IMR-90 (cell line): ENCODE data around the gene RCOR3. TPM values are rescaled to one million over a fixed set of nuclear protein-coding genes. Genes with fewer than 3 reads are reported as not detected.

ENCODE experiments used
- ATAC-seq: fragments of 200-7000 bp; cut with Tn5 transposase; 2 replicates; pipeline ENCODE4 v1.9.1; 2020; ENCODE audit warnings: low read depth, mild to moderate bottlenecking, moderate library complexity
- BruUV-seq: library from RNA; stranded (reverse); fragments of 400-500 nt; replicated peaks from 2 replicates; lab custom pipeline; 2021; lab: Mats Ljungman, UMichigan
- CTCF ChIA-PET: fragments of 300-600 bp; formaldehyde crosslinking; extraction: SDS; loops from one replicate; lab custom pipeline; 2021; ENCODE audit warnings: antibody characterized with exemption; lab: Yijun Ruan, JAX
- POLR2A ChIA-PET: fragments of 300-600 bp; sonication (Branson Sonifier 250); formaldehyde crosslinking; loops from one replicate; lab custom pipeline; 2022; ENCODE audit warnings: antibody characterized with exemption; ENCODE audit not compliant: unreplicated experiment; lab: Charles Lee
- DNase-seq: peaks from one replicate; pipeline ENCODE4 v3.0.0; 2013
- H2AFZ ChIP-seq: replicated peaks from 2 replicates; pipeline ENCODE3; 2013; ENCODE audit warnings: low read length, mild to moderate bottlenecking; ENCODE audit not compliant: poor library complexity
- H2AK5ac ChIP-seq: 2 replicates; pipeline ENCODE4 v1.6.1; 2013; ENCODE audit warnings: low read depth, low read length, inconsistent platforms
- H2AK9ac ChIP-seq: replicated peaks from 2 replicates; pipeline ENCODE3; 2013; ENCODE audit warnings: mild to moderate bottlenecking, low read depth, low read length, moderate library complexity; ENCODE audit not compliant: poor library complexity
- H2BK120ac ChIP-seq: 2 replicates; pipeline ENCODE4 v1.6.1; 2013; ENCODE audit warnings: low read depth, low read length, inconsistent platforms
- H2BK15ac ChIP-seq: 3 replicates; pipeline ENCODE4 v1.6.1; 2013; ENCODE audit warnings: low read depth, low read length, inconsistent platforms
- H2BK20ac ChIP-seq: 2 replicates; pipeline ENCODE4 v1.6.1; 2013; ENCODE audit warnings: low read depth, mild to moderate bottlenecking, inconsistent platforms, low read length, moderate library complexity
- H2BK5ac ChIP-seq: 2 replicates; pipeline ENCODE4 v1.6.1; 2013; ENCODE audit warnings: mild to moderate bottlenecking, low read depth, low read length, inconsistent platforms; ENCODE audit not compliant: poor library complexity, severe bottlenecking
- H3K14ac ChIP-seq: replicated peaks from 2 replicates; pipeline ENCODE4 v1.6.1; 2013; ENCODE audit warnings: low read depth, low read length, inconsistent platforms
- H3K18ac ChIP-seq: 2 replicates; pipeline ENCODE4 v1.6.1; 2013; ENCODE audit warnings: low read depth, low read length, control low read depth
- H3K23ac ChIP-seq: 2 replicates; pipeline ENCODE4 v1.6.1; 2013; ENCODE audit warnings: low read depth, low read length, inconsistent platforms
- H3K27ac ChIP-seq: 2 replicates; pipeline ENCODE4 v1.5.1; 2013; ENCODE audit warnings: mild to moderate bottlenecking, control low read depth, low read length; ENCODE audit not compliant: insufficient read depth
- H3K27me3 ChIP-seq: 2 replicates; pipeline ENCODE4 v1.6.1; 2013; ENCODE audit warnings: low read length; ENCODE audit not compliant: control insufficient read depth, insufficient read depth
- H3K36me3 ChIP-seq: 2 replicates; pipeline ENCODE4 v1.6.1; 2013; ENCODE audit warnings: low read length, mixed read lengths; ENCODE audit not compliant: control insufficient read depth, insufficient read depth
- H3K4ac ChIP-seq: 2 replicates; pipeline ENCODE4 v1.6.1; 2013; ENCODE audit warnings: low read depth, low read length, inconsistent platforms
- H3K4me1 ChIP-seq: 2 replicates; pipeline ENCODE4 v1.6.1; 2013; ENCODE audit warnings: low read length, mixed read lengths; ENCODE audit not compliant: control insufficient read depth, insufficient read depth
- H3K4me2 ChIP-seq: 2 replicates; pipeline ENCODE4 v1.6.1; 2013; ENCODE audit warnings: low read depth, mild to moderate bottlenecking, control low read depth, low read length, moderate library complexity
- H3K4me3 ChIP-seq: 2 replicates; pipeline ENCODE4 v1.5.1; 2013; ENCODE audit warnings: low read depth, mild to moderate bottlenecking, control low read depth, low read length, moderate library complexity; ENCODE audit not compliant: insufficient read depth
- H3K56ac ChIP-seq: 2 replicates; pipeline ENCODE4 v1.6.1; 2013; ENCODE audit warnings: low read length, inconsistent platforms; ENCODE audit not compliant: insufficient read depth; ENCODE audit errors: extremely low read depth
- H3K79me1 ChIP-seq, 2 experiments: 2 replicates each; pipeline ENCODE4 v1.6.1; 2013; ENCODE audit warnings: low read length in 2 of 2, inconsistent platforms in 1 of 2, low read depth in 1 of 2
- H3K9ac ChIP-seq: 2 replicates; pipeline ENCODE4 v1.6.1; 2013; ENCODE audit warnings: low read depth, low read length, control low read depth
- H3K9me1 ChIP-seq: 2 replicates; pipeline ENCODE4 v1.6.1; 2013; ENCODE audit warnings: low read length, inconsistent platforms; ENCODE audit not compliant: insufficient read depth
- H3K9me3 ChIP-seq: 2 replicates; pipeline ENCODE4 v1.6.1; 2013; ENCODE audit warnings: low read length; ENCODE audit not compliant: control insufficient read depth, insufficient read depth
- H4K20me1 ChIP-seq: 2 replicates; pipeline ENCODE4 v1.6.1; 2013; ENCODE audit warnings: low read length, inconsistent platforms; ENCODE audit not compliant: insufficient read depth
- H4K5ac ChIP-seq: 2 replicates; pipeline ENCODE4 v1.6.1; 2013; ENCODE audit warnings: mild to moderate bottlenecking, low read depth, low read length, control low read depth
- H4K8ac ChIP-seq, 2 experiments: 2 replicates each; pipeline ENCODE4 v1.6.1; 2013; ENCODE audit warnings: low read depth in 2 of 2, low read length in 2 of 2, control low read depth in 1 of 2, inconsistent platforms in 1 of 2
- H4K91ac ChIP-seq: 2 replicates; pipeline ENCODE4 v1.6.1; 2013; ENCODE audit warnings: low read depth, low read length, inconsistent platforms; ENCODE audit not compliant: insufficient read depth
- CEBPB ChIP-seq: IDR thresholded peaks from 2 replicates; pipeline ENCODE4 v1.6.1; 2012; ENCODE audit warnings: low read depth, low read length, improper control_type of control experiment
- MAFK ChIP-seq: IDR thresholded peaks from 2 replicates; pipeline ENCODE4 v1.6.1; 2012; ENCODE audit warnings: low read depth, low read length, improper control_type of control experiment
- NFE2L2 ChIP-seq: fragments of 150-350 bp; IDR thresholded peaks from 2 replicates; pipeline ENCODE4 v1.6.1; 2016; ENCODE audit warnings: low read depth, mild to moderate bottlenecking, low read length
- WGBS, 2 experiments: methylation state at CpG; one replicate each; pipeline versions ENCODE4 v1.1.5 to v1.1.7; 2013; ENCODE audit warnings: missing lambda C conversion rate in 2 of 2; ENCODE audit not compliant: insufficient read length in 1 of 2; ENCODE audit errors: extremely low coverage in 2 of 2; 5-methylcytosine and 5-hydroxymethylcytosine counted together
- dilution Hi-C: fragments of 300-500 bp; cut with HindIII; formaldehyde crosslinking; loops from one replicate; pipeline ENCODE4 v1.14.3; 2018; ENCODE audit warnings: low sequenced_read_pairs; ENCODE audit not compliant: unreplicated experiment
- in situ Hi-C: fragments of 300-500 bp; cut with MboI; formaldehyde crosslinking; loops from 3 replicates; pipeline ENCODE4 v1.14.3; 2019; ENCODE audit warnings: low sequenced_read_pairs, inconsistent platforms, mixed read lengths
- intact Hi-C: fragments of 100-400 bp; cut with micrococcal nuclease; formaldehyde crosslinking; loops from 2 replicates; pipeline ENCODE4 v1.10.0; 2022
- polyA plus RNA-seq, 3 experiments: library from polyadenylated mRNA; depleted of rRNA; stranded (reverse); fragments of >200 nt; gene quantifications; 2 replicates each; pipeline ENCODE4 v1.2.3, GENCODE V29; 2012; ENCODE audit warnings: low replicate concordance in 1 of 3
- total RNA-seq: library from RNA; depleted of rRNA; stranded (reverse); fragments of >200 nt; gene quantifications from 2 replicates; pipeline ENCODE4 v1.2.3, GENCODE V29; 2012

The RCOR3 gene
- total and polyA plus RNA-seq, 2 of the 4 experiments (the other 2 are of a cell fraction) = 8.1 to 16.4 TPM

- Histone ChIP-seq H3K23ac (no peak overlapping the region), H3K79me1 (no peaks in the 10 kb centered on the region; a peak in 1 of 4 replicates), H2AFZ (no peak overlapping the region), H4K8ac (no peak overlapping the region), H3K36me3 (peaks cover 12% of the 10 kb centered on the region), H3K14ac (no peak overlapping the region), H4K20me1 (no peaks in the 10 kb centered on the region), H3K27me3 (no peaks in the 10 kb centered on the region), H3K4me3 (no peak overlapping the region), H4K91ac (no peak overlapping the region), H3K9me3 (no peaks in the 10 kb centered on the region), H3K4ac (no peak overlapping the region), H2BK20ac (no peak overlapping the region), H3K9me1 (no peaks in the 10 kb centered on the region), H4K5ac (no peak overlapping the region), H3K27ac (no peak overlapping the region), H2BK5ac (no peak overlapping the region), H3K4me1 (no peaks in the 10 kb centered on the region), H2AK5ac (no peak overlapping the region), H2AK9ac (no peak overlapping the region), H2BK120ac (no peak overlapping the region), H3K9ac (no peak overlapping the region), H3K4me2 (no peak overlapping the region), H3K56ac (no peak overlapping the region), H2BK15ac (no peak overlapping the region), H3K18ac (no peak overlapping the region)
- dilution Hi-C loops (no loop called here), intact Hi-C loops (no loop called here), in situ Hi-C loops (no loop called here)
- peak; percentile 38; the same call in 1 of the 2 replicates for TF ChIP-seq MAFK
- 0 out of 2 replicates have a peak, but pooled peaks have one; percentile 13 for TF ChIP-seq NFE2L2
- no peak for TF ChIP-seq CEBPB
- ChIA-PET POLR2A (no interaction called here), CTCF (no interaction called here)
- peak; percentile 58 for DNase-seq
- ATAC-seq = peak; percentile 53; the same call in 1 of the 2 replicates
- no TSS peak for BruUV-seq
- no CpG with 5 or more reads among the region's 3 CpGs for WGBS, 2 experiments
Measured at GRCh38 chr1:211305044-211305443, 45.9 kb downstream of the RCOR3 start.
